Stomach (tissue), 4 donors: ENCODE measurements around the gene AJAP1.

Experiments used
- EP300 ChIP-seq: sonication (generic); formaldehyde crosslinking; IDR thresholded peaks from one replicate; pipeline ENCODE4 v1.6.1; 2017; ENCODE audit warnings: antibody characterized with exemption
- POLR2A ChIP-seq, 4 donors: fragments of 450-650 bp; IDR thresholded peaks; one replicate each; pipeline ENCODE4 v1.6.1; 2016; ENCODE audit warnings: antibody characterized with exemption in 4 of 4, control low read depth in 2 of 4, mild to moderate bottlenecking in 1 of 4, moderate library complexity in 1 of 4
- POLR2AphosphoS5 ChIP-seq, 3 donors: sonication (generic); formaldehyde crosslinking; IDR thresholded peaks; one replicate each; pipeline ENCODE4 v1.6.1; 2016; ENCODE audit warnings: antibody characterized with exemption in 3 of 3
- TF ChIP-seq, protein P1 (sequence below), 7 experiments: fragments of 450-650 bp in 4 of 7; fragments of 200-600 bp in 3 of 7; sonication (generic) in 3 of 7; IDR thresholded peaks; one replicate each; pipeline ENCODE4 v1.5.1; 2016 to 2019; ENCODE audit warnings: antibody characterized with exemption in 7 of 7, control low read depth in 2 of 7, mild to moderate bottlenecking in 1 of 7

DNA sequence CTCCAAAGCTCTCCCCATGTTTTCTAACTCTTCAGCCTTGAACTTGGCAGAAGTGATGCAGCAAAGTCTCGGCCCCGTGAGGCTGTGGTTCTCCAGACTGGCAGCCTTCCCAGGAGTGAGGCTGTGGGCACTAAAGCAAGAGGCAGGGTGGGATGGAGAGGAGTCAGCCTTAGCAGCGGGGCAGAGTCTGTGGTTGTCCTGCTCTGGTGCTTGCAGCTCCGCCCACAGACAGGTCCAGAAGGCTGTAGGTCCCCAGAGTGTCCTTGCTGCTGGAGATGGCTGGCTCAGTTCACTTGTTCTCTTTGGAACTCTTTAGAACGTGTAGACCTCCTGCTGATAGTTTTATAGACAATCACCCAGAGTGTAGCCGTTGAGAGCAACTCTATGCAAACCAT, 142.6 kb downstream of the AJAP1 start:
- no peak for TF ChIP-seq EP300
- TF ChIP-seq POLR2A (IDR thresholded peaks at IDR 0.05) = no peak
- TF ChIP-seq, protein P1, sequence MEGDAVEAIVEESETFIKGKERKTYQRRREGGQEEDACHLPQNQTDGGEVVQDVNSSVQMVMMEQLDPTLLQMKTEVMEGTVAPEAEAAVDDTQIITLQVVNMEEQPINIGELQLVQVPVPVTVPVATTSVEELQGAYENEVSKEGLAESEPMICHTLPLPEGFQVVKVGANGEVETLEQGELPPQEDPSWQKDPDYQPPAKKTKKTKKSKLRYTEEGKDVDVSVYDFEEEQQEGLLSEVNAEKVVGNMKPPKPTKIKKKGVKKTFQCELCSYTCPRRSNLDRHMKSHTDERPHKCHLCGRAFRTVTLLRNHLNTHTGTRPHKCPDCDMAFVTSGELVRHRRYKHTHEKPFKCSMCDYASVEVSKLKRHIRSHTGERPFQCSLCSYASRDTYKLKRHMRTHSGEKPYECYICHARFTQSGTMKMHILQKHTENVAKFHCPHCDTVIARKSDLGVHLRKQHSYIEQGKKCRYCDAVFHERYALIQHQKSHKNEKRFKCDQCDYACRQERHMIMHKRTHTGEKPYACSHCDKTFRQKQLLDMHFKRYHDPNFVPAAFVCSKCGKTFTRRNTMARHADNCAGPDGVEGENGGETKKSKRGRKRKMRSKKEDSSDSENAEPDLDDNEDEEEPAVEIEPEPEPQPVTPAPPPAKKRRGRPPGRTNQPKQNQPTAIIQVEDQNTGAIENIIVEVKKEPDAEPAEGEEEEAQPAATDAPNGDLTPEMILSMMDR (IDR thresholded peaks at IDR 0.05) = no peak
- TF ChIP-seq POLR2AphosphoS5 (IDR thresholded peaks at IDR 0.05) = no peak
